Cardiac muscle cell (in vitro differentiated cells and primary cell): ENCODE results near the gene CMSS1. TPM values are rescaled to one million over a fixed set of nuclear protein-coding genes. Genes with fewer than 3 reads are reported as not detected.

Experiments
- DNase-seq, 2 donors: peaks; one replicate each; pipeline versions ENCODE4 v3.0.0 to v3.0.0-alpha.2; 2010 to 2017; ENCODE audit warnings: low read depth in 1 of 2, low spot score in 1 of 2
- H3K27ac ChIP-seq: fragments of 200-600 bp; sonication (generic); 2 replicates; pipeline ENCODE4 v1.5.1; 2016
- H3K27me3 ChIP-seq: fragments of 200-600 bp; sonication (generic); 2 replicates; pipeline ENCODE4 v1.6.0; 2016; ENCODE audit warnings: control low read depth
- H3K36me3 ChIP-seq: fragments of 200-600 bp; sonication (generic); 2 replicates; pipeline ENCODE4 v1.5.1; 2016; ENCODE audit warnings: control low read depth
- H3K4me1 ChIP-seq: fragments of 200-600 bp; sonication (generic); 2 replicates; pipeline ENCODE4 v1.8.1; 2017; ENCODE audit warnings: low read depth, mild to moderate bottlenecking, mixed run types
- H3K4me3 ChIP-seq: fragments of 200-600 bp; sonication (generic); 2 replicates; pipeline ENCODE4 v1.5.1; 2016; ENCODE audit warnings: mild to moderate bottlenecking
- H3K9me3 ChIP-seq: fragments of 200-600 bp; sonication (generic); 2 replicates; pipeline ENCODE4 v1.5.1; 2017; ENCODE audit warnings: low read depth, mild to moderate bottlenecking, control low read depth
- CTCF ChIP-seq: IDR thresholded peaks from 2 replicates; pipeline ENCODE4 v1.5.1; 2012; ENCODE audit warnings: low read depth, mild to moderate bottlenecking, low read length
- polyA plus RNA-seq: library from polyadenylated mRNA; unstranded; fragments of >200 nt; fragmentation: Nextera tagmentation; extraction: Ambion mirVana; gene quantifications from 2 replicates; pipeline ENCODE4 v1.2.1, GENCODE V29; 2016
- total RNA-seq: library from RNA; depleted of rRNA; stranded (reverse); fragments of >200 nt; gene quantifications from 2 replicates; pipeline ENCODE4 v1.2.3, GENCODE V29; 2016

CMSS1 gene
- total and polyA plus RNA-seq, 2 experiments from 2014 or later: 13.1 to 32.9 TPM

GRCh38 chr3:100039075-100039474, 221.4 kb downstream of the CMSS1 start:
- H3K4me1 ChIP-seq: peaks cover 8% of the 10 kb centered on the region
- H3K36me3 ChIP-seq: no peaks in the 10 kb centered on the region
- H3K27me3 ChIP-seq: peaks cover 64% of the 10 kb centered on the region
- TF ChIP-seq CTCF: no peak
- no peak overlapping the region for H3K4me3 ChIP-seq
- DNase-seq: no peak
- no peak overlapping the region for H3K27ac ChIP-seq
- no peaks in the 10 kb centered on the region for H3K9me3 ChIP-seq

GRCh38 chr3:100040451-100041225, 223.0 kb downstream of the CMSS1 start:
- H3K27ac ChIP-seq: no peak overlapping the region
- no peak overlapping the region for H3K4me3 ChIP-seq
- no peaks in the 10 kb centered on the region for H3K9me3 ChIP-seq
- TF ChIP-seq CTCF: no peak
- no peaks in the 10 kb centered on the region for H3K36me3 ChIP-seq
- H3K4me1 ChIP-seq: peaks cover 8% of the 10 kb centered on the region
- H3K27me3 ChIP-seq: peaks cover 69% of the 10 kb centered on the region
- peak; percentile 74 to 81 for DNase-seq

- Histone ChIP-seq H3K36me3 (no peaks in the 10 kb centered on the region), H3K4me1 (peaks cover 8% of the 10 kb centered on the region), H3K27ac (no peak overlapping the region), H3K27me3 (peaks cover 68% of the 10 kb centered on the region), H3K9me3 (no peaks in the 10 kb centered on the region), H3K4me3 (no peak overlapping the region)
- TF ChIP-seq CTCF: no peak
- DNase-seq: peak; percentile 12 to 94
These were observed 223.7 kb downstream of the CMSS1 start for GRCh38 chr3:100041328-100041749.

GRCh38 chr3:100042166-100042981, 224.7 kb downstream of the CMSS1 start:
- H3K4me3 ChIP-seq: no peak overlapping the region
- no peaks in the 10 kb centered on the region for H3K9me3 ChIP-seq
- H3K36me3 ChIP-seq: no peaks in the 10 kb centered on the region
- no peak overlapping the region for H3K27ac ChIP-seq
- TF ChIP-seq CTCF: no peak
- peaks cover 59% of the 10 kb centered on the region for H3K27me3 ChIP-seq
- H3K4me1 ChIP-seq: peaks cover 8% of the 10 kb centered on the region
- DNase-seq: peak in 1 of 2 donors; percentile 91

- Histone ChIP-seq H3K4me3 (no peak overlapping the region), H3K9me3 (no peaks in the 10 kb centered on the region), H3K4me1 (peaks cover 8% of the 10 kb centered on the region), H3K27ac (no peak overlapping the region), H3K36me3 (no peaks in the 10 kb centered on the region), H3K27me3 (peaks cover 59% of the 10 kb centered on the region)
- no peak for DNase-seq
- TF ChIP-seq CTCF: no peak
These were observed 225.6 kb downstream of the CMSS1 start for GRCh38 chr3:100043271-100043670.
